MM.1S (cell line): ENCODE data around the gene ARHGAP30.
A peak's percentile ranks its signal among the peaks of the same experiment; 100 is the strongest.

Source experiments
- DNase-seq: peaks from one replicate; pipeline ENCODE4 v3.0.0-alpha.2; 2015
- H2AFZ ChIP-seq: fragments of 300-600 bp; sonication (generic); 2 replicates; pipeline ENCODE4 v1.6.0; 2016; ENCODE audit warnings: antibody characterized with exemption, low read length
- H3F3A ChIP-seq: fragments of 300-600 bp; sonication (generic); 2 replicates; pipeline ENCODE4 v1.6.1; 2016; ENCODE audit warnings: mild to moderate bottlenecking, antibody characterized with exemption, low read length, moderate library complexity, mixed read lengths; ENCODE audit not compliant: insufficient read depth
- H3K27ac ChIP-seq: fragments of 300-600 bp; sonication (generic); 2 replicates; pipeline ENCODE4 v1.5.1; 2016; ENCODE audit warnings: mild to moderate bottlenecking, low read length
- H3K27me3 ChIP-seq: fragments of 300-600 bp; sonication (generic); replicated peaks from 2 replicates; pipeline ENCODE4 v1.6.0; 2016; ENCODE audit warnings: low read length; ENCODE audit not compliant: insufficient read depth
- H3K36me3 ChIP-seq: fragments of 300-600 bp; sonication (generic); replicated peaks from 2 replicates; pipeline ENCODE4 v1.6.1; 2016; ENCODE audit warnings: mild to moderate bottlenecking, low read length, mixed read lengths; ENCODE audit not compliant: insufficient read depth
- H3K4me1 ChIP-seq: fragments of 300-600 bp; sonication (generic); 2 replicates; pipeline ENCODE4 v1.6.1; 2016; ENCODE audit warnings: low read length, mixed read lengths
- H3K4me2 ChIP-seq: fragments of 300-600 bp; sonication (generic); 2 replicates; pipeline ENCODE4 v1.6.0; 2016; ENCODE audit warnings: low read depth, low read length
- H3K4me3 ChIP-seq: fragments of 300-600 bp; sonication (generic); 2 replicates; pipeline ENCODE4 v1.5.1; 2016; ENCODE audit warnings: low read length, mixed read lengths
- H3K79me2 ChIP-seq: fragments of 300-600 bp; sonication (generic); 2 replicates; pipeline ENCODE4 v1.6.1; 2016; ENCODE audit warnings: mixed run types, low read length, mixed read lengths
- H3K9ac ChIP-seq: fragments of 300-600 bp; sonication (generic); 2 replicates; pipeline ENCODE4 v1.6.1; 2016; ENCODE audit warnings: low read length, mixed read lengths
- H3K9me2 ChIP-seq: fragments of 300-600 bp; sonication (generic); replicated peaks from 2 replicates; pipeline ENCODE4 v1.6.1; 2016; ENCODE audit warnings: mild to moderate bottlenecking, low read length, mixed read lengths; ENCODE audit not compliant: insufficient read depth
- H3K9me3 ChIP-seq: fragments of 300-600 bp; sonication (generic); replicated peaks from 2 replicates; pipeline ENCODE4 v1.6.1; 2016; ENCODE audit warnings: mild to moderate bottlenecking, low read length, mixed read lengths; ENCODE audit not compliant: insufficient read depth
- H4K20me1 ChIP-seq: fragments of 300-600 bp; sonication (generic); 2 replicates; pipeline ENCODE4 v1.6.1; 2016; ENCODE audit warnings: mild to moderate bottlenecking, low read length, moderate library complexity, mixed read lengths; ENCODE audit not compliant: insufficient read depth
- EZH2 ChIP-seq: fragments of 300-600 bp; sonication (generic); optimal IDR thresholded peaks from 2 replicates; pipeline ENCODE3; 2017; ENCODE audit warnings: low read depth, mild to moderate bottlenecking, antibody characterized with exemption, low read length, mixed read lengths
- EZH2phosphoT487 ChIP-seq: fragments of 300-600 bp; sonication (generic); IDR thresholded peaks from 2 replicates; pipeline ENCODE4 v1.6.1; 2018; ENCODE audit warnings: antibody characterized with exemption, low read length
- TF ChIP-seq, protein P1 (sequence below): fragments of 300-600 bp; sonication (generic); IDR thresholded peaks from 2 replicates; pipeline ENCODE4 v1.5.1; 2016; ENCODE audit warnings: antibody characterized with exemption, low read length, mixed read lengths

ARHGAP30 gene

DNA sequence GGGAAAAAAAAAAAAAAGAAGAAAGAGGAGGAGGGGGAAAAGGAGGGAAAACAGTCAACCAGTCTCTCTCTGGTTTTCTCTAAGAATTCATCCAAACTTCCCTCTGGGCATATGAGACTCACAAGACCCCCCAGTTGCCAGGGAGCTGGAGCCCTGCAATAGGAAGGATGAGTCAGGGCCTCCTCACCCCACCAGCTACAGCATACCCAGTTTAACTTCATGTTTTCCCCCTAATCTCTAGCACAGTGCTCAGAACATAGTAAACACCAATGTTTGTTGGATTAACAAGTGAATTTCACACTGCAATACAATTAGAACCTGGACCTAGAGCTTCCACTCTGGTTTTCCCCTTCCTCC, 56.6 kb downstream of the ARHGAP30 start:
- Histone ChIP-seq H3K4me2 (peak overlapping the region; percentile 89), H3K36me3 (no peaks in the 10 kb centered on the region), H3K27ac (peak overlapping the region; percentile 88), H4K20me1 (no peaks in the 10 kb centered on the region), H3K9me2 (no peaks in the 10 kb centered on the region), H3K9ac (peak overlapping the region; percentile 36; the same call in 1 of the 2 replicates), H3K79me2 (peaks cover 78% of the 10 kb centered on the region), H3F3A (peaks cover 19% of the 10 kb centered on the region), H3K9me3 (no peaks in the 10 kb centered on the region), H2AFZ (no peak overlapping the region), H3K4me1 (peaks cover 16% of the 10 kb centered on the region), H3K27me3 (no peaks in the 10 kb centered on the region), H3K4me3 (peak overlapping the region; percentile 51)
- TF ChIP-seq EZH2phosphoT487 (no peak), EZH2 (no peak)
- TF ChIP-seq, protein P1, sequence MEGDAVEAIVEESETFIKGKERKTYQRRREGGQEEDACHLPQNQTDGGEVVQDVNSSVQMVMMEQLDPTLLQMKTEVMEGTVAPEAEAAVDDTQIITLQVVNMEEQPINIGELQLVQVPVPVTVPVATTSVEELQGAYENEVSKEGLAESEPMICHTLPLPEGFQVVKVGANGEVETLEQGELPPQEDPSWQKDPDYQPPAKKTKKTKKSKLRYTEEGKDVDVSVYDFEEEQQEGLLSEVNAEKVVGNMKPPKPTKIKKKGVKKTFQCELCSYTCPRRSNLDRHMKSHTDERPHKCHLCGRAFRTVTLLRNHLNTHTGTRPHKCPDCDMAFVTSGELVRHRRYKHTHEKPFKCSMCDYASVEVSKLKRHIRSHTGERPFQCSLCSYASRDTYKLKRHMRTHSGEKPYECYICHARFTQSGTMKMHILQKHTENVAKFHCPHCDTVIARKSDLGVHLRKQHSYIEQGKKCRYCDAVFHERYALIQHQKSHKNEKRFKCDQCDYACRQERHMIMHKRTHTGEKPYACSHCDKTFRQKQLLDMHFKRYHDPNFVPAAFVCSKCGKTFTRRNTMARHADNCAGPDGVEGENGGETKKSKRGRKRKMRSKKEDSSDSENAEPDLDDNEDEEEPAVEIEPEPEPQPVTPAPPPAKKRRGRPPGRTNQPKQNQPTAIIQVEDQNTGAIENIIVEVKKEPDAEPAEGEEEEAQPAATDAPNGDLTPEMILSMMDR: no peak
- DNase-seq: no peak

DNA sequence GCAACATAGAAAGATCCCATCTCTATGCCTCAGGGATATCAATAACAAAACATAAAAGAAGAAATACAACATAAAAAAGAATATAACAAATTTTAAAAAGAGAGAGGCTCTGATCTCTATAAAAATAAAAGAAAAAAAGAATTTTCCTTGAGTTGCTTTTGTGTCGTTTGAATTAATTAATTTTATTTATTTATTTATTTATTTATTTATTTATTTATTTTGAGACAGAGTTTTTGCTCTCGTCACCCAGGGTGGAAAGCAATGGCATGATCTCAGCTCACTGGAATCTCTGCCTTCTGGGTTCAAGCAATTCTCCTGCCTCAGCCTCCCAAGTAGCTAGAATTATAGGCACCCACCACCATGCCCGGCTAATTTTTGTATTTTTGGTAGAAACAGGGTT, 57.3 kb downstream of the ARHGAP30 start:
- no peak overlapping the region for H3K4me3 ChIP-seq
- H3K27me3 ChIP-seq: no peaks in the 10 kb centered on the region
- TF ChIP-seq EZH2phosphoT487 (no peak), EZH2 (no peak)
- TF ChIP-seq, protein P1: no peak
- H4K20me1 ChIP-seq: no peaks in the 10 kb centered on the region
- H3K9me3 ChIP-seq: no peaks in the 10 kb centered on the region
- DNase-seq: no peak
- no peak overlapping the region for H2AFZ ChIP-seq
- H3K36me3 ChIP-seq: no peaks in the 10 kb centered on the region
- H3K79me2 ChIP-seq: peaks cover 78% of the 10 kb centered on the region
- H3K27ac ChIP-seq: no peak overlapping the region; the same call in 1 of the 2 replicates
- no peaks in the 10 kb centered on the region for H3K9me2 ChIP-seq
- H3K9ac ChIP-seq: no peak overlapping the region
- no peak overlapping the region; the same call in 1 of the 2 replicates for H3K4me2 ChIP-seq
- H3K4me1 ChIP-seq: peaks cover 16% of the 10 kb centered on the region
- peaks cover 19% of the 10 kb centered on the region for H3F3A ChIP-seq

DNA sequence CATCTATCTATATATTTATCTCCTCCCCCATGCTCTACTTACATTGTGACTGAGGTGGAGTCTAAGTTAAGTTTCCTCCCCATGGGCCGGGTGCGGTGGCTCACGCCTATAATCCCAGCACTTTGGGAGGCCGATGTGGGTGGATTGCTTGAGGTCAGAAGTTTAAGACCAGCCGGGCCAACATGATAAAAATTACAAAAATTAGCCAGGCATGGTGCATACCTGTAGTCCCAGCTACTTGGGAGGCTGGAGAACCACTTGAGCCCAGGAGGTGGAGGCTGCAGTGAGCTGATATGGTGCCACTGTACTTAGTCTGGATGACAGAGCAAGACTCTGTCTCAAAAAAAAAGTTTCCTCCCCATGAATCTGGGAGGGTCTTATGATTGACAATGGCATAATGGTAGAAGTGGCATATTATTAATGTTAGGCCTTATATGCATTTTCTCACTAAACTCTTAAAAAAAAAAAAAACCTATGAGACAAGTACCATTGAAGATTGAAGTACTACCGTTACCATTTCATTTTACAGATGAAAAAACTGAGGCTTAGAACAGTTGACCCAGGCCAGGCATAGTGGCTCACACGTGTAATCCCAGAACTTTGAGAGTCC, 60.0 kb downstream of the ARHGAP30 start:
- Histone ChIP-seq H3F3A (peaks cover 19% of the 10 kb centered on the region), H4K20me1 (no peaks in the 10 kb centered on the region), H3K9me2 (no peaks in the 10 kb centered on the region), H3K9me3 (no peaks in the 10 kb centered on the region), H3K27ac (no peak overlapping the region), H3K4me3 (no peak overlapping the region), H3K27me3 (no peaks in the 10 kb centered on the region), H2AFZ (no peak overlapping the region), H3K36me3 (no peaks in the 10 kb centered on the region), H3K79me2 (peaks cover 88% of the 10 kb centered on the region), H3K4me2 (no peak overlapping the region), H3K4me1 (peaks cover 16% of the 10 kb centered on the region), H3K9ac (no peak overlapping the region)
- TF ChIP-seq, protein P1: no peak
- TF ChIP-seq EZH2phosphoT487 (no peak), EZH2 (no peak)
- peak; percentile 2 for DNase-seq
